GM12891 (cell line): ENCODE measurements around the gene AGO3.

Source experiments
- POLR2A ChIP-seq: IDR thresholded peaks from 2 replicates; pipeline ENCODE4 v1.6.1; 2011; ENCODE audit warnings: low read depth, low read length, control low read depth
- POLR2AphosphoS5 ChIP-seq: IDR thresholded peaks from 2 replicates; pipeline ENCODE4 v1.6.1; 2011; ENCODE audit warnings: low read depth, low read length, control low read depth

DNA sequence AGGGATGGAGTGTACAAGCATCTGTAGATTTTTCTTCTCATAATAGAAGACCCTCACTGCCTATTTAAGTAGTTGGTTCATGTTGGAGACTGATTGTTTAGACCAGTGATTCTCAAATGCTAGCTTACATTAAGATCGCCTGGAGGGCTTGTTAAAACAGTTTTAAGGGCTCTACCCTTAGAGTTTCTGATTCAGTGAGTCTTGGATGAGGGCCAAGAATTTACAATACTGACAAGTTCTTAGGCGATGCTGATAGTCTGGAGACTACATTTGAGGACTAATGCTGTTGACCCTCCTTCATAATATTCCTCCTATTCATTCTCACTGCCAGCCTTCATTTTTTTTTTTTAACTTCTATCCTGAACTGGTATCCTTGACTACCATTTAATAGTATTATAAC, 15.2 kb upstream of the AGO3 start:
- no peak for TF ChIP-seq POLR2AphosphoS5
- no peak for TF ChIP-seq POLR2A
